Activated T-cell treated with anti-CD3 and anti-CD28 coated beads for 48 hours (primary cell): ENCODE data around the gene UTF1.

Experiments used
- DNase-seq: peaks from one replicate; pipeline ENCODE4 v3.0.0-alpha.2; 2020; ENCODE audit warnings: low read depth

Gene UTF1

GRCh38 chr10:133230044-133230361 is at the start of gene UTF1:
Gene UTF1 (plus strand): TSS chr10:133230217. CDS start chr10:133230289, 72 bp downstream.
- DNase-seq: no peak

DNA sequence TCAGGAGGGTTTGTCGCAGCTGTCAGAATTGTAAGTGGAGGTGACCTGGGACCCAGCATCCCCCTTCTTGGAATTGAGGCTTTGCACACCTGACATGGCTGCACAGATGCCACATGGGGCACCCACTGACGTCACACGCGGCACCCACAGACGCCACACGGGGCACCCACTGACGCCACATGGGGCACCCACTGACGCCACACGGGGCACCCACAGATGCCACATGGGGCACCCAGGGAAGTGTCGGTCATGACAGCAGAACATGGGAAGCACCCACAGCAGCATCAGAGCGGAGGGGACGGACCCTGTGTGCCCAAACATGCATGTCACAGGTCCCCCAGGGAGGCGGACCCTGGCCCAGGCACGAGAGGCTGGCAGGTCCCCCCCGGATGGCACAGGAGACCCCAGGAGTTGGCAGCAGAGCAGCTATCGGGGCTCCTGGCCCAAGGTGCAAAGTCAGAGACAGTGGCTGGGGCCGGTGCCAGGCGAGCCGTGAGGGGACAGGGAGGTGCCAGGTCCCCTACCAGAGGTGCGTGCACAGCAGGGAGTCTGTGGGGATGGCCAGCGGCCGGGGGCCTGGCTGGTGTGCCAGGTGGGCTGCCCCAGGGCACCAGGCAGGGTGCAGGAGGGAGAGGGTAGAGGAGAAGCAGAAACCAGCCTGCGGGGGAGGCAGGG is 48.9 kb upstream of the UTF1 start:
- no peak for DNase-seq

GRCh38 chr10:133182190-133182589 is 47.8 kb upstream of the UTF1 start:
- DNase-seq: no peak

GRCh38 chr10:133182791-133183645 is 47.0 kb upstream of the UTF1 start:
- no peak for DNase-seq

- no peak for DNase-seq
Observed at GRCh38 chr10:133183646-133184378, 46.2 kb upstream of the UTF1 start.

GRCh38 chr10:133184591-133185244 is 45.3 kb upstream of the UTF1 start:
- DNase-seq: no peak

DNA sequence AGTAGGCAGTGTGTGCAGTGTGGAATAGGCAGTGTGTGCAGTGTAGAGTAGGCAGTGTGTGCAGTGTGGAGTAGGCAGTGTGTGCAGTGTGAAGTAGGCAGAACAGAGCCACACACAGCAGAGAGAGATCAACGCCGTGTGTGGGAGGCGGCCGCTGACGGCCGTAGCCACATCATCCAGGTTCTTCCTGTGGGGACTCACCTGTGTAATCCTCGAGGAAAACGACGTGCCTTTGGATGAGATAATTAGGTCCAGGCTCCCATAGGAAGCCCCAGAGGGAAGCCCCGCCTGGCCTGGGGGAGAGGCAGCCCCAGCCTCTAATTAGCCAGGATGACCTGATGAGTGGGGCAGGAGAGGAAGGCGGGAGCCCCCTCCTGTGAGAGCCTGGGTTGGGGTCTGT is 44.6 kb upstream of the UTF1 start:
- no peak for DNase-seq

DNA sequence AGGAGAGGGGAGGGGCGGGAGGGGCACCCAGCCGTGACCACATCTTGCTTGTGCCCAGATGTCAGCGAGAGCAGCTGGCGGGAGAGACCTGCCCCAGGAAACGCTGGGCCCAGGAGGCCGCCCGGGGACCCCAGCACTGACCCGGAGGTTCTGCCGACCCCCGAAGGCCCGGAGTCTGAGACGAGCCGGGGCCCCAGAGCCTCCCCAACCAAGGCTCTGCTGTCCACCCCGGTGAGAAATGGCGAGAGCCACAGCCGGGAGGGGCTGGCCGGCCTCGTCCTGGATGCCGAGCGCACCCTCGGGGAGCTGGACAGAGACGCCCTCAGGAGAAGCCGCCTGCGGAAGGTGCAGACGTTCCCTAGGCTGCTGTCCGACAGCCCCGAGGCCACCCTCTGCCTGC is 44.1 kb upstream of the UTF1 start:
- DNase-seq: no peak

DNA sequence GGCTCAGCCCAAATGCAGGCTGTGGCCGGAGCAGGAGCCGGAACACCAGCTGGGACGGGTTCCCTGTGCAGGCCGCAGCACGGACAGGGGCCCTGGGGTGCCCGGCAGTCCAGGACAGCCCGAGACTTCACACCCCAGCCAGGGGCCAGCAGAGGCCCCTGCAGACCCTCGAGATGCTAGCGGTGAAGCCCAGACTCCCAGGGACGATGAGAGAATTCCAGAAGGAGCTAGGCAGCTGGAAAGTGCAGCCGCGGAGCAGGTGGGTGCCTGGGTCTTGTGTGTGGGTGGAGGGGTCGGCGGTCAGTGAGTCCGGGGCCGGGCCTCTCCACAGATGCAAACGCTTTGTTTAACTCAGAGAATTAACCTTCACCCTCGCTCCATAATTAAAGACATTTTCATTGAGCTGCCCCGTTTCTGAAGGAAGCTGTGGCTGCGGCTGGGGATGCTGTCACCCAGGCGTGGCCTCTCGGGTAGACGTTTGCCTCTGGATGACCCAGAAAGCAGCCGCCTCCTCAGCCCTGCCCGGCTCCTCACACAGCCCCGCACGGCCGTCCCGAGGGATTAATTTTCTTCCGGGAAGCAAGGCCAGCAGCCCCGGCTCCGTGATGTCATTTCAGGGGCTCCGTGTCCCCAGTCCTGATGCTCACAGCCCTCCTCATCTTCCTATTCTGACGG is 43.5 kb upstream of the UTF1 start:
- DNase-seq: no peak

DNA sequence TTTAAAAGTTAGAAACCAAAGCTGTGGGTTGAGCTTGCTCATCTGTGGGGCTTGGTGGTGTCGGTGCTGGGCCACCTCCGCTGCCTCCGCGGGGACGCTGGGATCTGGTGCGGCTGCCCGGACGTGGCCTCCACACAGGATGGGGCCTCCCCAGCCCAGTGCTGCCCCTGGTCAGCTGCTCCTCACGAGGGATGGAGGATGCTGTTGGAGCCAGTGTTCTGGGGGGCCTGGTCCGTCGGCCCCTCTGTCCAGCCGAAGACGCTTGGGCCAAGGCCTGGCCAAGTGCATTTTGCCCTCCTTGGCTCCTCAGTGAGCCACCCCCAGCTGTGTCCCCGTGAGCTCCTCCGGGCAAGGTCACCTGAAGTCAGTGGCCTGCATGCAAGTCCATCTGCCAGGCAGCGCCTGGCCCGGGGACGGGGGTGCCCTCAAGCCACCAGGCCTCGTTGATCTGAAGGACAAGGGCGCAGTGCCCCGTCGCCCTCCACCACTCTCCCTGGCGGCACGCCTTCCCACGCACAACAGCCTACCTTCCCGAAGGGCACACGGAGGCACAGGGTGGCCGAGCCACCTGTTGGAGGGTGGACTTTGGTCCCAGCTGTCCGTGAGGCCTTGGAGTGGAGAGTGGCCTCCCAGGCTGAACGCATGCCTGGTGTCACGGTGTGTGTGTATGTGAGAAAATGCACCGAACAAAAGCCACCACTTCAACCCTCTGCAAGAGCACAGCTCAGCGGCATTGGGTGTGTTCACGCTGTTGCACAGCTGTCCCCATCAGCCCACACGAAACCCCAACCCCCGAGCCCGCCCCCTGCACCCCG is 42.7 kb upstream of the UTF1 start:
- no peak for DNase-seq

DNA sequence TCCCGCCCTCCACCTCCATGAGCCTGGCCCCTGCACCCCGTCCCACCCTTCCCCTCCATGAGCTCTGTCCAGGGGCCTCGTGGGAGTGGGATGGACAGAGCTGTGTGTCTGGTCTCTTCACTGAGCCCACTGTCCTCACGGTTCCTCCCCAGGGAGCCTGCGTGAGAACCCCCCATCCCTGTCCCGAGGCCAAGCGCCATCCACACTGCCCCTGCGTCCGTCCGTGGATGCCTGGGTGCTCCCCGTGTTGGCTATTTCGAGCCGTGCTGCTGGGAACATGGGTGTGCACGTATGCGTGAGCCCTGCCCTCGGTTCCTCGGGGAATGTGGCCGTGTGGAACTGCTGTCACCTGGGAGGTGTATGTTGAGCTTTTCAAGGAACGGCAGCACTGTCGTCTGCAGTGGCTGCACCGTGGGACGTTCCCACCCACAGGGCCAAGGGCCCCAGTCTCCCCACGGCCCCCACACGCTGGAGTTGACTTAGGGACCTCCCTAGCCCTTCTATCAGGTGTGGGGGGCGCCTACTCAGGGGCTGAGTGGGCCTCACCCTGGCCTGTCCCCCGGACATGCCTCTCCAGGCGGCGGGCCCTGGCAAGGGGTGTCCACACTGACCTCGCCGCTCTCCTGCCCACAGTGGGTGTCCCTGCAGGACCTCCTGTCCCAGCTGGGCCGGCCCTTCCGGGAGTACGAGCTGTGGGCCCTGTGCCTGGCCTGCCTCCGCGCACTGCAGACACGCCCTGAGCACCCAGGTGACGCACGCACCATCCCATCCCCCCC is 41.9 kb upstream of the UTF1 start:
- DNase-seq: no peak

DNA sequence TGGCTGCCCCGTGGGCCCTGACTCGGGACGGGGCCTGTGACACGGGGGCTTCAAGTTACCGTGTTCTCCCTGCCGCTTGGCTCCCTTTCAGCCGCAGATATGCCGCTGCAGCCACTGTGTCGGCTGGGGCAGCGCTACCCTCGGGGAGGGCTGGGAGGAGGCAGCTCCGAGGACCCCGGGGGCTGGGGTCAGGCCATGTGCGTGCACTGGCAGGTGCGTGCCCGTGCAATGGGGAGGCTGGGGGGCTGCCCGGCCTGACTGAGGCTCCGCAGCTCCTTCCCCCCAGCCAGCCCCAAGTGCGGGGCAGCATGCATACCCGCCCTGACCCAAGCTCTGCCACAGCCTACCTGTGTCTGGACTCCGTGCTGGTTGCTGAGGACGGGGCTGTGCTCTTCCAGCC is 40.8 kb upstream of the UTF1 start:
- no peak for DNase-seq

DNA sequence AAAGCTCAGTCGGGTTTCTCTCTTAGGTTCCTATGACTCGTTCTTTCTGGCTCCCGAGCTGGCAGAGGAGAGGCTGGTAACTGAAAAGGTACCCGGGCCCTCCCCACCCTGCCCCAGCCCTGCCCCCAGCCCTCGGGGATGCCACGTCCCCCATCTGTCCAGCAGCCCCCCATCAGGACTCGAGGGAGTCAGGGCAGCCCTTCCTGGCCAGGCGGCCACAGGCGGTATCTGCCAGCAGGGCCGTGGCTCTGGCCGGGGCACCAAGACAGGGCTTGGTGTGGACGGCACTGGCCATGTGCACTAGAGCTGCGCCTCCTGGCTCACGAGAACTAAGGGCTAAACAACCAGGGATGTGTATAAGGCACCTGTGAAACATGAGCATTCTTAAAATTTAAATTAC is 40.3 kb upstream of the UTF1 start:
- no peak for DNase-seq

DNA sequence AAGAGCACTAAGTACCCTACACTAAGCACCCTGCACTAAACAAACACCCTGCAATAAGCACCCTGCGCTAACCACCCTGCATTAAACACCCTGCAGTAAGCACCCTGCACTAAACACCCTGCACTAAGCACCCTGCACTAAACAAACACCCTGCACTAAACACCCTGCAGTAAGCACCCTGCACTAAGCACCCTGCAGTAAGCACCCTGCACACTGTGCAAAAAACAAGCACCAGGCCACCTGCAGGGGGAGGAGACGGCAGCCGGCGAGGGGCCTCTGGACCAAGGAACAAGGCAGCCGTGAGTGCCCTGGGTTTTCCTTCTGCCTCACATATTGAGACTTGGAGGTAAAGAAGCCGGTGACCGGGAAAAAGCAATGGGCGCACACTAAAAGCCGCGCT is 39.8 kb upstream of the UTF1 start:
- DNase-seq: no peak

- DNase-seq: no peak
Observed at GRCh38 chr10:133191651-133192050, 38.4 kb upstream of the UTF1 start.

DNA sequence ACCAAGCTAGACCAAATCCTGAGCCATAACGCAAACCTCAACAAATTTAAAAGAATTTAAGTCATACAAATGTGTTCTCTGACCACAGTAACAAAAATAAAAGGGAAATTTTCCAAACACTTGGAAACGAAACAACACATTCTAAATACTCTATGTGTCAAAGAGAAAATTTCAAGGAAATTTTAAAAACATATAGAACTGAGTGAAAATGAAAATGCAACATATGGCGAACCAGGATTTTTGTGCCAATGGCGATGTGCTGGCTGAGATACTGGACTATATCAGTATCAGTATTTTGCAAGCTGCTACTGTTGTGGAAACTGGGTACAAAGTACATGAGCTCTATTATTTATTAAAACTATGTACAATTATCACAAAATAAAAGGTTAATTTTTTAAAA is 35.9 kb upstream of the UTF1 start:
- no peak for DNase-seq

DNA sequence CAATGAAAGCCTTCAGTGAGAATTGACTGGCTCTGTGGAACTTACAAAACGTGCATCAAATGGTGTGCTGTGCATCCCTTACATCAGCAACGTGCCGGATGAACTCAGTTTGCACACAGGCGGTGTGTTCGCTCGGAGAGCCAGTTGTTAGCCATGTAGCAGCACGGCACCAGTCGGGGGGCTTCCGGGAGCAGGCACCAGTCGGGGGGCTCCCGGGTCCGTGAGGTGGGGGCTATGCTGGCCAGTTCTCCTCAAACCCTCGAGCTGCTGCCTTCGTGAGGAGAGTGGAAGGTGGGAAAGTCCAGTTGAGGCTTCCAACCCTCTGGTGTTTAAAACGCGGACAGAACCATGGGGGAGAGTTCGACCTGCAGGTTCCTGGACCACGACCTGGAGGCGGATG is 34.9 kb upstream of the UTF1 start:
- DNase-seq: no peak

- DNase-seq: no peak
Observed at GRCh38 chr10:133195611-133196010, 34.4 kb upstream of the UTF1 start.

- DNase-seq: no peak
Observed at GRCh38 chr10:133196221-133196915, 33.6 kb upstream of the UTF1 start.
